ENCODE results near the gene MLPH.

DNA sequence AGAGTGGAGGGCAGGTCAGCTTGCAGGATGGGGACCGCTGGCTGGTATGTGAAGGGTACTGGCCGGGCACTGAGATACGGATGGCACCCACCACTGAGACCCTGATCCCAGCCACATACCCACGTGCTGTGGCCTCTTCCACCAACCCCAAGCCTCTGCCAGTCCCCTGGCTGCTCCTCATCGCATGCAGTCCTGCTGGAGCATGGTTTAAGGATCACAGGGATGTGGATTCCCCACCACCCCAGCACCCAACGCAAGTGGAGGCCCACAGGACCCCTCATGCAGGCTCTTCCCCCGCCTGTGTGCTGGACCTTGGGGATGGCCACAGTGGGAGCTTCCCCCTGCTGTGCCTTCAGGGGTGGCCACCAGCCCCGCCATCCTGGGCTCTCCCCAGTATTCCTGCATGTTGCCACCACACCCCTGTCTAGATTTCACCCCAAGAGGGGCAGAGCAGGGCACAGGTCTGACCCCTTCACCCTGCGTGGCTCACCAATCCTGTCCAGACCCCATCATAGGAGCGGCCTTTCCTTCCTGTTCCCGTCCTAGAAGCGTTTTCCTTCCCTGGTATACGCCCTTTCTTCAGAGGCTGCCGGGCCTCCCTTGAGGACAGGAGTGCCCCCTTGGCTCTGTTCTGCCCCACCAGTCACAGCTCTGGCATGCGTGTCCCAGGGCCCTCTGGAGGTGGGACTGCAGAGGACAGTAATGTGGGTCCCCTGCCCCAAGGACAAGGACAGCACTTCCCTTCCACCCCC, 18.3 kb downstream of the MLPH start:
- TF ChIP-seq, protein P1, sequence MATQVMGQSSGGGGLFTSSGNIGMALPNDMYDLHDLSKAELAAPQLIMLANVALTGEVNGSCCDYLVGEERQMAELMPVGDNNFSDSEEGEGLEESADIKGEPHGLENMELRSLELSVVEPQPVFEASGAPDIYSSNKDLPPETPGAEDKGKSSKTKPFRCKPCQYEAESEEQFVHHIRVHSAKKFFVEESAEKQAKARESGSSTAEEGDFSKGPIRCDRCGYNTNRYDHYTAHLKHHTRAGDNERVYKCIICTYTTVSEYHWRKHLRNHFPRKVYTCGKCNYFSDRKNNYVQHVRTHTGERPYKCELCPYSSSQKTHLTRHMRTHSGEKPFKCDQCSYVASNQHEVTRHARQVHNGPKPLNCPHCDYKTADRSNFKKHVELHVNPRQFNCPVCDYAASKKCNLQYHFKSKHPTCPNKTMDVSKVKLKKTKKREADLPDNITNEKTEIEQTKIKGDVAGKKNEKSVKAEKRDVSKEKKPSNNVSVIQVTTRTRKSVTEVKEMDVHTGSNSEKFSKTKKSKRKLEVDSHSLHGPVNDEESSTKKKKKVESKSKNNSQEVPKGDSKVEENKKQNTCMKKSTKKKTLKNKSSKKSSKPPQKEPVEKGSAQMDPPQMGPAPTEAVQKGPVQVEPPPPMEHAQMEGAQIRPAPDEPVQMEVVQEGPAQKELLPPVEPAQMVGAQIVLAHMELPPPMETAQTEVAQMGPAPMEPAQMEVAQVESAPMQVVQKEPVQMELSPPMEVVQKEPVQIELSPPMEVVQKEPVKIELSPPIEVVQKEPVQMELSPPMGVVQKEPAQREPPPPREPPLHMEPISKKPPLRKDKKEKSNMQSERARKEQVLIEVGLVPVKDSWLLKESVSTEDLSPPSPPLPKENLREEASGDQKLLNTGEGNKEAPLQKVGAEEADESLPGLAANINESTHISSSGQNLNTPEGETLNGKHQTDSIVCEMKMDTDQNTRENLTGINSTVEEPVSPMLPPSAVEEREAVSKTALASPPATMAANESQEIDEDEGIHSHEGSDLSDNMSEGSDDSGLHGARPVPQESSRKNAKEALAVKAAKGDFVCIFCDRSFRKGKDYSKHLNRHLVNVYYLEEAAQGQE (IDR thresholded peaks at IDR 0.05; ENCODE audit: low read depth): no peak
- TF ChIP-seq EP300 (IDR thresholded peaks at IDR 0.05; ENCODE audit: borderline replicate concordance) (no peak), YY1 (IDR thresholded peaks at IDR 0.05; ENCODE audit: low read depth) (no peak), TAF1 (IDR thresholded peaks at IDR 0.05; ENCODE audit: low read depth) (no peak), EGR1 (IDR thresholded peaks at IDR 0.05) (no peak), RAD21 (IDR thresholded peaks at IDR 0.05; ENCODE audit: low read depth) (no peak)
- TF ChIP-seq, protein P2, sequence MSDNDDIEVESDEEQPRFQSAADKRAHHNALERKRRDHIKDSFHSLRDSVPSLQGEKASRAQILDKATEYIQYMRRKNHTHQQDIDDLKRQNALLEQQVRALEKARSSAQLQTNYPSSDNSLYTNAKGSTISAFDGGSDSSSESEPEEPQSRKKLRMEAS (IDR thresholded peaks at IDR 0.05): no peak
- TF ChIP-seq, protein P3, sequence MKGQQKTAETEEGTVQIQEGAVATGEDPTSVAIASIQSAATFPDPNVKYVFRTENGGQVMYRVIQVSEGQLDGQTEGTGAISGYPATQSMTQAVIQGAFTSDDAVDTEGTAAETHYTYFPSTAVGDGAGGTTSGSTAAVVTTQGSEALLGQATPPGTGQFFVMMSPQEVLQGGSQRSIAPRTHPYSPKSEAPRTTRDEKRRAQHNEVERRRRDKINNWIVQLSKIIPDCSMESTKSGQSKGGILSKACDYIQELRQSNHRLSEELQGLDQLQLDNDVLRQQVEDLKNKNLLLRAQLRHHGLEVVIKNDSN (IDR thresholded peaks at IDR 0.05): no peak
